HepG2 (cell line): ENCODE measurements around the gene CES2. TPM values are rescaled to one million over a fixed set of nuclear protein-coding genes. Genes with fewer than 3 reads are reported as not detected.

Experiments
- EP300 ChIP-seq, 3 experiments: sonication (generic) in 1 of 3; formaldehyde crosslinking in 1 of 3; IDR thresholded peaks; 2 replicates each; pipeline versions ENCODE4 v1.5.1 to v1.6.1; 2011 to 2020; ENCODE audit warnings: low read depth in 2 of 3, low read length in 2 of 3, borderline replicate concordance in 1 of 3, improper control_type of control experiment in 1 of 3, mild to moderate bottlenecking in 1 of 3, missing genetic modification reagents in 1 of 3, moderate library complexity in 1 of 3
- NPAS2 ChIP-seq: sonication (generic); formaldehyde crosslinking; IDR thresholded peaks from 2 replicates; pipeline ENCODE4 v1.8.0; 2022; ENCODE audit warnings: mild to moderate bottlenecking, missing genetic modification reagents, borderline replicate concordance
- PRMT3 ChIP-seq: sonication (generic); formaldehyde crosslinking; IDR thresholded peaks from 2 replicates; pipeline ENCODE4 v1.8.1; 2022; ENCODE audit warnings: low read depth, mild to moderate bottlenecking, moderate library complexity, missing genetic modification reagents, borderline replicate concordance
- SRSF1 ChIP-seq: fragments of 200-400 bp; formaldehyde crosslinking; optimal IDR thresholded peaks from 2 replicates; pipeline ENCODE3; 2017; ENCODE audit warnings: mild to moderate bottlenecking, low read depth, low read length, moderate library complexity
- ZFP37 ChIP-seq: sonication (generic); formaldehyde crosslinking; IDR thresholded peaks from 2 replicates; pipeline ENCODE4 v1.4.0; 2020; ENCODE audit warnings: missing genetic modification reagents, borderline replicate concordance
- ZNF83 ChIP-seq: sonication (generic); formaldehyde crosslinking; IDR thresholded peaks from 2 replicates; pipeline ENCODE4 v1.4.0; 2020; ENCODE audit warnings: missing genetic modification reagents, mild to moderate bottlenecking, borderline replicate concordance
- polyA plus RNA-seq, 8 experiments: library from polyadenylated mRNA; depleted of rRNA in 3 of 8; stranded (reverse) in 7 of 8; unstranded in 1 of 8; fragments of >200 nt; fragmentation: Illumina TruSeq in 4 of 8; extraction: Trizol in 4 of 8; gene quantifications; 2 replicates each; pipeline versions ENCODE4 v1.2.1 to v1.2.3, GENCODE V29; 2011 to 2016; ENCODE audit warnings: low read depth in 4 of 8, missing spikeins in 1 of 8, mixed read lengths in 1 of 8; ENCODE audit not compliant: insufficient read depth in 1 of 8
- total RNA-seq, 5 experiments: library from RNA; depleted of rRNA; stranded (reverse); fragments of >200 nt; fragmentation: Illumina TruSeq; extraction: Trizol; gene quantifications; 2 replicates each; pipeline ENCODE4 v1.2.3, GENCODE V29; 2016; ENCODE audit warnings: low read depth in 1 of 5
- TF ChIP-seq, protein P1 (sequence below): sonication (generic); formaldehyde crosslinking; IDR thresholded peaks from 2 replicates; pipeline ENCODE4 v1.5.1; 2020; ENCODE audit warnings: mild to moderate bottlenecking, missing genetic modification reagents
- TF ChIP-seq, protein P2 (sequence below): IDR thresholded peaks from 2 replicates; pipeline ENCODE4 v1.6.1; 2018; ENCODE audit warnings: missing genetic modification reagents, mild to moderate bottlenecking, missing compliant biosample characterization
- TF ChIP-seq, protein P3 (sequence below), 2 experiments: sonication (generic) in 1 of 2; formaldehyde crosslinking in 1 of 2; IDR thresholded peaks; 2 replicates each; pipeline versions ENCODE4 v1.4.0 to v1.6.1; 2016 to 2020; ENCODE audit warnings: borderline replicate concordance in 1 of 2, low read depth in 1 of 2, mild to moderate bottlenecking in 1 of 2, missing genetic modification reagents in 1 of 2
- TF ChIP-seq, protein P4 (sequence below): sonication (generic); formaldehyde crosslinking; IDR thresholded peaks from 2 replicates; pipeline ENCODE4 v1.9.0; 2021; ENCODE audit warnings: mild to moderate bottlenecking, missing genetic modification reagents

The CES2 gene
- total and polyA plus RNA-seq, 2 of the 13 experiments (the other 11 are each of a cell fraction or from before 2014, with no cell fraction given), result 50.6 to 63.8 TPM

DNA sequence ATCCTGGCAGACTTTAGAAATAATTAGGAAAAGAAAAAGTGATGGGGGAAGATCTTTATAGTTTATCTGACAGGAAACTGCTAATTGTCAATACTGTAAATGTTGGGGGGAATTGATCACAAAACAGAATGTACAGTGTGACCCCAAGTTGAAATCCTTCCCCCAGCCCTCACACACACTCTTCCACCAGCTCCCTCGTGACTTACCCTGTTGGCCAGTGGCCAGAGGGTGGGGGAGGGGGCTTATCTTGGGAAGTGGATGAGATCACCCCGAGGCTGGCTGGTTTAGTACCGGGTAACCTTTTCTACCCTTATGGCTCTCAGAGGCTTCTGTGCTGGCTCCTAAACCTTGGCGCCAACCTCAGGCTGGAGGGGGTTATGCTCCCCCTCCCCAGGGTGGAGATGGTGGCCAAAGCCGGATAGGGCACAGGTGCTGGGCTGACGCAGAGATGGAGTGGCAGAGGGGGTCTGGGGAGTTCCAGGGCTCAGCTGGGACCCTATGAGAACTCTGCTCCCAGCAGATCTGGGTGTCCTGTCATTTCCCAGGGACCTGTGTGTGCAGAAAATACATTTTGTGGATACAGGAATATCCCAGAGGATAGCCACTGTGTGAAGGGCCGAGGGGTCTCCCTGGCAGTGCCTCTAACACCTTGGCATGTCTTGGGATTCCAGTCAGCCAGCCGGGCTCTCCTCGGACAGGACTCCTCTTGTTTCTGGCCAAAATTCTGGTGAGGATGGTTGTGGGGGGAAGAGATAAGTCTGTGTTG, 35.2 kb upstream of the CES2 start (continued):
- TF ChIP-seq, protein P1, sequence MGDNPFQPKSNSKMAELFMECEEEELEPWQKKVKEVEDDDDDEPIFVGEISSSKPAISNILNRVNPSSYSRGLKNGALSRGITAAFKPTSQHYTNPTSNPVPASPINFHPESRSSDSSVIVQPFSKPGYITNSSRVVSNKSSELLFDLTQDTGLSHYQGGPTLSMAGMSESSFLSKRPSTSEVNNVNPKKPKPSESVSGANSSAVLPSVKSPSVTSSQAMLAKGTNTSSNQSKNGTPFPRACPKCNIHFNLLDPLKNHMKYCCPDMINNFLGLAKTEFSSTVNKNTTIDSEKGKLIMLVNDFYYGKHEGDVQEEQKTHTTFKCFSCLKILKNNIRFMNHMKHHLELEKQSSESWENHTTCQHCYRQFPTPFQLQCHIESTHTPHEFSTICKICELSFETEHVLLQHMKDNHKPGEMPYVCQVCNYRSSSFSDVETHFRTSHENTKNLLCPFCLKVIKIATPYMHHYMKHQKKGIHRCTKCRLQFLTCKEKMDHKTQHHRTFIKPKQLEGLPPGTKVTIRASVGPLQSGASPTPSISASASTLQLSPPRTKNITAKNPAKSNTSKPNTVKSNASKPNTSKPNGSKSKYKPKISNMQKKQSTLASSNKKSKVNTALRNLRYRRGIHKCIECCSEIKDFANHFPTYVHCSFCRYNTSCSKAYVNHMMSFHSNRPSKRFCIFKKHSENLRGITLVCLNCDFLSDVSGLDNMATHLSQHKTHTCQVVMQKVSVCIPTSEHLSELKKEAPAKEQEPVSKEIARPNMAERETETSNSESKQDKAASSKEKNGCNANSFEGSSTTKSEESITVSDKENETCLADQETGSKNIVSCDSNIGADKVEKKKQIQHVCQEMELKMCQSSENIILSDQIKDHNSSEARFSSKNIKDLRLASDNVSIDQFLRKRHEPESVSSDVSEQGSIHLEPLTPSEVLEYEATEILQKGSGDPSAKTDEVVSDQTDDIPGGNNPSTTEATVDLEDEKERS (CRISPR knock-in tag), result 0 out of 2 replicates have a peak, but pooled peaks have one; percentile 57
- peak in 1 of 2 experiments; percentile 32; a peak in 1 of 4 replicates for TF ChIP-seq EP300 (IDR thresholded peaks at IDR 0.05; ENCODE audit: low read depth in 2 of 2, low read length in 2 of 2)
- no peak for TF ChIP-seq EP300 (CRISPR knock-in tag; IDR thresholded peaks at IDR 0.05; ENCODE audit: borderline replicate concordance)
- no peak for TF ChIP-seq NPAS2 (CRISPR knock-in tag)
- TF ChIP-seq ZNF83 (CRISPR knock-in tag), result no peak
- peak; percentile 15 for TF ChIP-seq SRSF1
- TF ChIP-seq, protein P2, sequence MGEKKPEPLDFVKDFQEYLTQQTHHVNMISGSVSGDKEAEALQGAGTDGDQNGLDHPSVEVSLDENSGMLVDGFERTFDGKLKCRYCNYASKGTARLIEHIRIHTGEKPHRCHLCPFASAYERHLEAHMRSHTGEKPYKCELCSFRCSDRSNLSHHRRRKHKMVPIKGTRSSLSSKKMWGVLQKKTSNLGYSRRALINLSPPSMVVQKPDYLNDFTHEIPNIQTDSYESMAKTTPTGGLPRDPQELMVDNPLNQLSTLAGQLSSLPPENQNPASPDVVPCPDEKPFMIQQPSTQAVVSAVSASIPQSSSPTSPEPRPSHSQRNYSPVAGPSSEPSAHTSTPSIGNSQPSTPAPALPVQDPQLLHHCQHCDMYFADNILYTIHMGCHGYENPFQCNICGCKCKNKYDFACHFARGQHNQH (CRISPR knock-in tag), result no peak
- TF ChIP-seq, protein P3, sequence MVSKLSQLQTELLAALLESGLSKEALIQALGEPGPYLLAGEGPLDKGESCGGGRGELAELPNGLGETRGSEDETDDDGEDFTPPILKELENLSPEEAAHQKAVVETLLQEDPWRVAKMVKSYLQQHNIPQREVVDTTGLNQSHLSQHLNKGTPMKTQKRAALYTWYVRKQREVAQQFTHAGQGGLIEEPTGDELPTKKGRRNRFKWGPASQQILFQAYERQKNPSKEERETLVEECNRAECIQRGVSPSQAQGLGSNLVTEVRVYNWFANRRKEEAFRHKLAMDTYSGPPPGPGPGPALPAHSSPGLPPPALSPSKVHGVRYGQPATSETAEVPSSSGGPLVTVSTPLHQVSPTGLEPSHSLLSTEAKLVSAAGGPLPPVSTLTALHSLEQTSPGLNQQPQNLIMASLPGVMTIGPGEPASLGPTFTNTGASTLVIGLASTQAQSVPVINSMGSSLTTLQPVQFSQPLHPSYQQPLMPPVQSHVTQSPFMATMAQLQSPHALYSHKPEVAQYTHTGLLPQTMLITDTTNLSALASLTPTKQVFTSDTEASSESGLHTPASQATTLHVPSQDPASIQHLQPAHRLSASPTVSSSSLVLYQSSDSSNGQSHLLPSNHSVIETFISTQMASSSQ (IDR thresholded peaks at IDR 0.05; ENCODE audit: low read depth), result no peak
- TF ChIP-seq, protein P3 (CRISPR knock-in tag; IDR thresholded peaks at IDR 0.05; ENCODE audit: borderline replicate concordance), result no peak
- no peak for TF ChIP-seq ZFP37 (CRISPR knock-in tag)
- TF ChIP-seq, protein P4, sequence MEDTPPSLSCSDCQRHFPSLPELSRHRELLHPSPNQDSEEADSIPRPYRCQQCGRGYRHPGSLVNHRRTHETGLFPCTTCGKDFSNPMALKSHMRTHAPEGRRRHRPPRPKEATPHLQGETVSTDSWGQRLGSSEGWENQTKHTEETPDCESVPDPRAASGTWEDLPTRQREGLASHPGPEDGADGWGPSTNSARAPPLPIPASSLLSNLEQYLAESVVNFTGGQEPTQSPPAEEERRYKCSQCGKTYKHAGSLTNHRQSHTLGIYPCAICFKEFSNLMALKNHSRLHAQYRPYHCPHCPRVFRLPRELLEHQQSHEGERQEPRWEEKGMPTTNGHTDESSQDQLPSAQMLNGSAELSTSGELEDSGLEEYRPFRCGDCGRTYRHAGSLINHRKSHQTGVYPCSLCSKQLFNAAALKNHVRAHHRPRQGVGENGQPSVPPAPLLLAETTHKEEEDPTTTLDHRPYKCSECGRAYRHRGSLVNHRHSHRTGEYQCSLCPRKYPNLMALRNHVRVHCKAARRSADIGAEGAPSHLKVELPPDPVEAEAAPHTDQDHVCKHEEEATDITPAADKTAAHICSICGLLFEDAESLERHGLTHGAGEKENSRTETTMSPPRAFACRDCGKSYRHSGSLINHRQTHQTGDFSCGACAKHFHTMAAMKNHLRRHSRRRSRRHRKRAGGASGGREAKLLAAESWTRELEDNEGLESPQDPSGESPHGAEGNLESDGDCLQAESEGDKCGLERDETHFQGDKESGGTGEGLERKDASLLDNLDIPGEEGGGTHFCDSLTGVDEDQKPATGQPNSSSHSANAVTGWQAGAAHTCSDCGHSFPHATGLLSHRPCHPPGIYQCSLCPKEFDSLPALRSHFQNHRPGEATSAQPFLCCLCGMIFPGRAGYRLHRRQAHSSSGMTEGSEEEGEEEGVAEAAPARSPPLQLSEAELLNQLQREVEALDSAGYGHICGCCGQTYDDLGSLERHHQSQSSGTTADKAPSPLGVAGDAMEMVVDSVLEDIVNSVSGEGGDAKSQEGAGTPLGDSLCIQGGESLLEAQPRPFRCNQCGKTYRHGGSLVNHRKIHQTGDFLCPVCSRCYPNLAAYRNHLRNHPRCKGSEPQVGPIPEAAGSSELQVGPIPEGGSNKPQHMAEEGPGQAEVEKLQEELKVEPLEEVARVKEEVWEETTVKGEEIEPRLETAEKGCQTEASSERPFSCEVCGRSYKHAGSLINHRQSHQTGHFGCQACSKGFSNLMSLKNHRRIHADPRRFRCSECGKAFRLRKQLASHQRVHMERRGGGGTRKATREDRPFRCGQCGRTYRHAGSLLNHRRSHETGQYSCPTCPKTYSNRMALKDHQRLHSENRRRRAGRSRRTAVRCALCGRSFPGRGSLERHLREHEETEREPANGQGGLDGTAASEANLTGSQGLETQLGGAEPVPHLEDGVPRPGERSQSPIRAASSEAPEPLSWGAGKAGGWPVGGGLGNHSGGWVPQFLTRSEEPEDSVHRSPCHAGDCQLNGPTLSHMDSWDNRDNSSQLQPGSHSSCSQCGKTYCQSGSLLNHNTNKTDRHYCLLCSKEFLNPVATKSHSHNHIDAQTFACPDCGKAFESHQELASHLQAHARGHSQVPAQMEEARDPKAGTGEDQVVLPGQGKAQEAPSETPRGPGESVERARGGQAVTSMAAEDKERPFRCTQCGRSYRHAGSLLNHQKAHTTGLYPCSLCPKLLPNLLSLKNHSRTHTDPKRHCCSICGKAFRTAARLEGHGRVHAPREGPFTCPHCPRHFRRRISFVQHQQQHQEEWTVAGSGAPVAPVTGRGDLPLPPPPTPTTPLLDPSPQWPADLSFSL (CRISPR knock-in tag), result no peak
- no peak for TF ChIP-seq PRMT3 (CRISPR knock-in tag)
